GM21423 (cell line): ENCODE results near the gene SCO2.

ENCODE experiments used
- ATAC-seq: cut with Tn5 transposase; IDR thresholded peaks from one replicate; pipeline ENCODE4 v1.9.1; 2021; ENCODE audit warnings: mild to moderate bottlenecking, moderate library complexity; ENCODE audit not compliant: unreplicated experiment

SCO2 gene

GRCh38 chr22:50503475-50504145 is 21.8 kb downstream of the SCO2 start:
- ATAC-seq, result no peak

GRCh38 chr22:50502628-50503474 is 22.5 kb downstream of the SCO2 start:
- ATAC-seq, result no peak

DNA sequence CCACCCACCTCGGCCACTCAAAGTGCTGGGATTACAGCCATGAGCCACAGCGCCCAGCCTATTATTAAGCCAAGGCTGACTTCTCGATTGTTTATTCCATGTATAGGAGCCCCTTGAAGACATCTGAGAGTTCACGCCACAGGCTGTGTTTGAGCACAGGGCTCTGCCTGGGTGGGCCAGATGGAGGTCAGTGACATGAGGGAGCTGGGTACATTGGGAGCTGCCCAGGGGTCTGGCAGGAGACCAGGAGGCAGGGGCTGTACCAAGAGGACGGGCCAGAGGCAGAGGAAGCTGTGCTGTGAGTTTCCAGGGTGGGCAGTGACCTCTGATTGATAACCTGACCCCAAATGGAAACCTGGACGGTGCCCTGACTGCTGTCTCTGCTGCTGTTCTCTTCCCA is 23.3 kb downstream of the SCO2 start:
- no peak for ATAC-seq

- no peak for ATAC-seq
Observed at GRCh38 chr22:50500452-50500851, 24.9 kb downstream of the SCO2 start.

GRCh38 chr22:50498322-50498890 is 27.0 kb downstream of the SCO2 start:
- no peak for ATAC-seq

- no peak for ATAC-seq
Observed at GRCh38 chr22:50497093-50497492, 28.3 kb downstream of the SCO2 start.

DNA sequence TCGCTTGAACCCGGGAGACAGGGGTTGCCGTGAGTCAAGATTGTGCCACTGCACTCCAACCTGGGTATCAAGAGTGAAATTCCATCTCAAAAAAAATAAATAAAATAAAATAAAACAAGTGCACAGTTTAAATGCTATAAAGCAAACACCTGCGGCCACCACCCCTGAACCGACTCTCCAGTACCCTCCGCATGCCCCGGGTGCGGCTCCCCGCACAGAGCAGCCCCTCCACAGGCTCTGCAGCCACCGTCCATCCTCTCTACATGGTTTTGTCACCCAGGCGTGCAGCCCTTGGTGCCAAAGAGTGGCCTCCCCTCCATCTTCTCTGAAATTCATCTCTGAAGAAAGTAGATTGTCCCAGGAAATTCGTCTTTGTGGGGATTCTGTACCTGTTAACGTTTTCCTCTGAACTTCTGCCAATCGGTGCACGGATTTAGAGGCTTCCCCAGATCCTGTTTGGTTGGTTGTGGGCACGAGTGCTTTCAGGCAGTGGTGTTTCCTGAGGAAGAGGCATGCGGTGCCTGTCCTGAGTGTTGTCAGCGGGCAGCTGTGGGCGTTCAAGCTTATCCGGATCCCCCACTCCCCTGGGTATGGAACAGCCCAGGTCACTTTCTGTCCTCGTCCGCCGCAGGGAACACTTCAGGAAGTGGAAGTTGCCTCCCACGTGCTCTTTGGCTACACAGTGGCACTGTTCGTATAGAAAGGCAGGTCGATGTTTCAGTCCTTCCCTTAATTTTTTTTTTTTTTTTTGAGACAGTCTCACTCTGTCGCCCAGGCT is 34.7 kb downstream of the SCO2 start:
- no peak for ATAC-seq

- ATAC-seq, result no peak
Observed at GRCh38 chr22:50489363-50490243, 35.8 kb downstream of the SCO2 start.

- no peak for ATAC-seq
Observed at GRCh38 chr22:50488886-50489285, 36.5 kb downstream of the SCO2 start.

DNA sequence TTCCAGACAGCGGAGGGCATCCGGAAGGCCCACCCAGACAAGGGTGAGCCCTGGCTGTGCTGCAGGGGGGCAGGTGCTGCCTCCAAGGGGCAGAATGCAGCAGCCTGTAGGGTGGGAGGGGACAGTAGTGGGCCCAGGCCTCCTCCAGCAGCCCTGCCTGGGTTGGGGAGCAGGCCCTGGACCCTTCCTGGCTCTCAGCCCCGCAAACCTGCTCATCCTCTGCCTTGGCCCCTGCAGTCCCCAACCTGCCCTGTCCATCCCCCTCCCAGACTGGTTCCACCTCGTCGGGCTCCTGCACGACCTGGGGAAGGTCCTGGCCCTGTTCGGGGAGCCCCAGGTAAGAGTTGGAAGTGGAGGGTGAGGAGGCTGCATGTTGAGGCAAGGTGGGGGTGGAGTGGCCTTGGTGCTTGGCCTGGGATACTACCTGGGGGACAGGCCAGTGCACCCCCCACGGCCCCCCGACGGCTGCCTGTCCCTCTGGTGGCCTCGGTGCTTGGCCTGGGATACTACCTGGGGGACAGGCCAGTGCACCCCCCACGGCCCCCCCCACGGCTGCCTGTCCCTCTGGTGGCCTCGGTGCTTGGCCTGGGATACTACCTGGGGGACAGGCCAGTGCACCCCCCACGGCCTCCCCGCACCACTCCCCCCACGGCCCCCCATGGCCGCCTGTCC is 37.3 kb downstream of the SCO2 start:
- no peak for ATAC-seq

- no peak for ATAC-seq
Observed at GRCh38 chr22:50487290-50488005, 38.0 kb downstream of the SCO2 start.

- no peak for ATAC-seq
Observed at GRCh38 chr22:50486561-50487289, 38.7 kb downstream of the SCO2 start, which contains the start of gene MIOX. TSS of gene MIOX (plus strand) at chr22:50486859. CDS start at chr22:50486898, 39 bp downstream.

DNA sequence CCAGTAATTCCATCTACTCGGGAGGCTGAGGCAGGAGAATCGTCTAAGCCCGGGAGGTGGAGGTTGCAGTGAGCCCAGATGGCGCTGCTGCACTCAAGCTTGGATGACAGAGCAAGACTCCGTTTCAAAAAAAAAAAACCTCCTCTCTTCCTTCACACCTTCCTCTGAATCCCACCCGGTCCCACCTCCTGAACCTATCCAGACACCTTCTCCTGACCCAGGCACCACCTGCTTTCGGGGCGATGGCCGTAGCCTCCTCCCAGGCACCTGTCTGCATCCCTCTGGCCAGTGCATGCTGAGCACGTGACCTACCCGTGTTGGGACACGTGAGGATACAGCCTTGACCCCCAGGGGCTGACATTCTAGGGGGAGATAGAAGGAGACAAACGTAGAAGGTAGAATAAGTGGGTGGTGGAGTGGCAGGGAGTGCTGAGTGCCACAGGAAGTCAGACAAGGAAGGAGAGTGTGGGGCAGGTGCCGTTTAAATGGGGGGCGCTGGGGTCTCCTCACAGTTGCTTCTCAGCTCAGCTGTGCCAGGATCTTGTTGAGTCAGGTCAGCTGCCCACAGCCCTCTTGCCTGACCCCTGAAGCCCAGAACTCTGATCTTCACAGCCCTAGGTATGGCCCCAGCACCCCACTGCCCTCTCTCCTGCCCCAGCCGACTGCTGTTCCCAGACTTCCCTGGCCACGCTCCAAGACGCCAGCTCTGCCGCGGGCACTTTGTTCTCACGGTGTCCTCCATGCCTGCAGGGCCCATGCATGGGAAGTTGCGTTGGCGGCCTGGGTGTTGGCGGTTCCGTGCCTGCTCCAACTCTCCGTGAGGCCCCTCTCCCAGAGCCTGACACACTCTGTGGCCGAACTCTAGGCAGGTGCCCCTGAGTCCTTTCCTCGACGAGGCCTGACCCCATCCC is 39.9 kb downstream of the SCO2 start:
- no peak for ATAC-seq

DNA sequence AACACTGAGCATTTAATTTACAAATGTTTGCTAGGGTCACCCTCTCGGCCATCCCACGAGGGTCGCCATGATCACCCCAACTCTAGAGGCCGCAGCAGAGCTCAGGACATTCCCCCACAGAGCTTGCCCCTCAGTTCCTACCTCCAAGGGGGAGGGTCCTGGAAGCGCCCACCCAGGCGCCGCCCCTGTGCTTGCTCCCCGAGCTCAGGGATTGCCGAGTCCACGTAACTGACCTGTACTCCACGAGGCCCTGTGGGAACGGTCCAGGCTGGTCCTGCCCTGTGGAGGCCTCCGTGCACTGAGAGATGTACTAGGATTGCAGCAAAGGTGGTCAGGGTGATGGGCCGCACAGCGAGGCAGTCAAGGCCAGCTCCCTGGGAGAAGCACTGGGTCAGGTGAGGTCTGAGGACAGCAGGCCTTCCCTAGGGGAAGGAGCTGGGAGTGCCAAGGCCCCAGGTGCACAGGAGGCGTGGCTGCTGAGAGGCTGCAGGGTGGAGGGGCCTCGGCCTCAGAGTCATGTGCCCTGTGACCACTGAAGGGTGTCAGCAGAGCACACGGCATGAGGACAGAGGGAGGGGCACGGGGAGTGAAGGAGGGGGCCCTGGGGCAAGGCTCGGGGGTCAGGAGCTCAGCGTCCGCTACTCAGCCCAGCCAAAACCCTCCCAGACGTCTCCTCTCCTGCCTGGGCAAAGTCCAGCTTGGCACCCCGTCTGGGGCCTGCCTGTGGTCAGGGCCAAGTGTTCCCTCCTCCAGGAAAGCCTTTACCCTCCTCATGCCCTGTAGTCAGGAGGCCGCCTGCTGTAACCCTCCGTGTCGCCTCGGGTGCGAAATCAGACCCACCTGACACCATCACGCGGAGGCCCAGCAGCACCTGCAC is 41.2 kb downstream of the SCO2 start:
- ATAC-seq, result no peak

DNA sequence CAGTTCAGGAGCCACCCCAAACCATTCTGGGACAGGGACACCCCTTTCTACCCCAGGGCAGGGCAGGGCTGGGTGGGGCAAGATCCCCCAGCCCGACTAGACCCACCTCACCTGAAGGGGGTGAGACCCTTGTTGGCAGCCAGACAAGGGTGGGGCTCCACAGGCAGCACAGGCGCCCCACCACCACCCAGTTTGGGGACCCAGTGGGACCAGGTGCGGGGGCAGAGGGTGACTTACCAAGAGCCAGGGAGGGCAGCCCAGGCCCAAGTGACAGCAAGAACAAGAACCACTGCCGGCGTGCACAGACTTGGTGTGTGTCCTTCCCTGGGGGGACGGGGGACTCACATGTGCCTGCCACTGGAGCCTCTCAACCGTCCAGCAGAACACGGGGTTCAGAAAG is 41.8 kb downstream of the SCO2 start:
- ATAC-seq, result no peak

DNA sequence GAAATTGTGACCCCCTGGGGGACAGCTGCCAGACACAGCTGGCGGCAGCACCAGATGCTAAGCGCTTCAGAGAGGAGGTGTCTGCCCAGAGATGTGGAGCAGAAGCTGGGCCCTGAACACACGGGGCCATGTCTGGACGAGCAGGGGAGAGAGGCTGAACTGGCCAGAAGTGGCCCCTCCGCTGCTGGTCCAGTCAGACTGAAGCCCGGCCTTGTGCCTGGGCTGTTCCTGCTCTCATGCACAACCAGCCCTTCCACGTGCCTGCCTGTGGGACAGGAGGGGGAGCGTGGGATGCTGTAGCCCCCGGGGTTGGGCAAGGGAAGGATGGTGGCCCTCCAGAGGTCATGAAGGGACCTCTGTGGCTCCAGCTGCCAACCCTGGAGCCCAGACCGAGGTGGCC is 42.3 kb downstream of the SCO2 start:
- no peak for ATAC-seq
